ENCODE data around the gene ACOT9.
"Not testable (repeated sequence)": the region's sequence is repeated elsewhere in the genome, so short reads cannot be mapped to it uniquely, and the experiment has no call there.

Gene ACOT9

GRCh38 chrX:23783589-23784469 lies 40.8 kb upstream of the ACOT9 start:
- Histone ChIP-seq H3K36me3 (ENCODE audit: control insufficient read depth in 1 of 2, insufficient read depth in 2 of 2, low read length in 2 of 2) (peaks cover 7 to 17% of the 10 kb centered on the region in 2 donors), H3K4me1 (ENCODE audit: control insufficient read depth in 1 of 2, insufficient read depth in 2 of 2, low read length in 2 of 2) (peaks cover 0 to 7% of the 10 kb centered on the region in 2 donors), H3K27me3 (ENCODE audit: low read depth, low read length) (no peaks in the 10 kb centered on the region), H3K9me3 (ENCODE audit: control insufficient read depth in 1 of 2, low read length in 2 of 2) (no peaks in the 10 kb centered on the region), H3K4me3 (ENCODE audit: low read depth in 1 of 2, low read length in 2 of 2) (peak overlapping the region; percentile 74 to 92), H3K27ac (ENCODE audit: low read length) (peak overlapping the region; percentile 99)

GRCh38 chrX:23782863-23783588 lies 40.0 kb upstream of the ACOT9 start, which contains the start of gene SAT1:
Gene SAT1, plus strand, starts transcription at chrX:23783173. Its CDS starts 179 bp downstream, at chrX:23783352.
- Histone ChIP-seq H3K4me1 (ENCODE audit: control insufficient read depth in 1 of 2, insufficient read depth in 2 of 2, low read length in 2 of 2) (peaks cover 0 to 7% of the 10 kb centered on the region in 2 donors), H3K9me3 (ENCODE audit: control insufficient read depth in 1 of 2, low read length in 2 of 2) (no peaks in the 10 kb centered on the region), H3K4me3 (ENCODE audit: low read depth in 1 of 2, low read length in 2 of 2) (peak within 1 kb of the TSS; percentile 74 to 92), H3K36me3 (ENCODE audit: control insufficient read depth in 1 of 2, insufficient read depth in 2 of 2, low read length in 2 of 2) (peaks cover 7 to 17% of the 10 kb centered on the region in 2 donors), H3K27me3 (ENCODE audit: low read depth, low read length) (no peaks in the 10 kb centered on the region), H3K27ac (ENCODE audit: low read length) (peak within 1 kb of the TSS; percentile 99)

GRCh38 chrX:23782455-23782854 lies 39.4 kb upstream of the ACOT9 start:
- Histone ChIP-seq H3K27me3 (ENCODE audit: low read depth, low read length) (no peaks in the 10 kb centered on the region), H3K27ac (ENCODE audit: low read length) (peak overlapping the region; percentile 33), H3K4me3 (ENCODE audit: low read depth in 1 of 2, low read length in 2 of 2) (peak overlapping the region in 1 of 2 donors; percentile 18), H3K36me3 (ENCODE audit: control insufficient read depth in 1 of 2, insufficient read depth in 2 of 2, low read length in 2 of 2) (peaks cover 7 to 17% of the 10 kb centered on the region in 2 donors), H3K4me1 (ENCODE audit: control insufficient read depth in 1 of 2, insufficient read depth in 2 of 2, low read length in 2 of 2) (peaks cover 0 to 7% of the 10 kb centered on the region in 2 donors), H3K9me3 (ENCODE audit: control insufficient read depth in 1 of 2, low read length in 2 of 2) (no peaks in the 10 kb centered on the region)

GRCh38 chrX:23779025-23779424 lies 35.9 kb upstream of the ACOT9 start:
- no peaks in the 10 kb centered on the region for H3K27me3 ChIP-seq (ENCODE audit: low read depth, low read length)

GRCh38 chrX:23776363-23776762 lies 33.3 kb upstream of the ACOT9 start:
- Histone ChIP-seq H3K9me3 (ENCODE audit: control insufficient read depth in 1 of 2, low read length in 2 of 2) (no peaks in the 10 kb centered on the region), H3K36me3 (ENCODE audit: control insufficient read depth in 1 of 2, insufficient read depth in 2 of 2, low read length in 2 of 2) (no peaks in the 10 kb centered on the region), H3K27me3 (ENCODE audit: low read depth, low read length) (no peaks in the 10 kb centered on the region), H3K27ac (ENCODE audit: low read length) (no peak overlapping the region), H3K4me1 (ENCODE audit: control insufficient read depth in 1 of 2, insufficient read depth in 2 of 2, low read length in 2 of 2) (no peaks in the 10 kb centered on the region), H3K4me3 (ENCODE audit: low read depth in 1 of 2, low read length in 2 of 2) (no peak overlapping the region)

More at GRCh38 chrX:23779025-23779424, 35.9 kb upstream of the ACOT9 start:
- no peak overlapping the region for H3K27ac ChIP-seq (ENCODE audit: low read length)
- no peaks in the 10 kb centered on the region for H3K4me1 ChIP-seq (ENCODE audit: control insufficient read depth in 1 of 2, insufficient read depth in 2 of 2, low read length in 2 of 2)
- H3K36me3 ChIP-seq (ENCODE audit: control insufficient read depth in 1 of 2, insufficient read depth in 2 of 2, low read length in 2 of 2) = no peaks in the 10 kb centered on the region
- H3K9me3 ChIP-seq (ENCODE audit: control insufficient read depth in 1 of 2, low read length in 2 of 2) = no peaks in the 10 kb centered on the region
- H3K4me3 ChIP-seq (ENCODE audit: low read depth in 1 of 2, low read length in 2 of 2) = no peak overlapping the region

GRCh38 chrX:23773601-23774175 lies 30.6 kb upstream of the ACOT9 start:
- no peak overlapping the region for H3K4me3 ChIP-seq (ENCODE audit: low read depth in 1 of 2, low read length in 2 of 2)
- no peaks in the 10 kb centered on the region for H3K27me3 ChIP-seq (ENCODE audit: low read depth, low read length)
- peak overlapping the region; percentile 31 for H3K27ac ChIP-seq (ENCODE audit: low read length)
- H3K36me3 ChIP-seq (ENCODE audit: control insufficient read depth in 1 of 2, insufficient read depth in 2 of 2, low read length in 2 of 2) = no peaks in the 10 kb centered on the region
- H3K4me1 ChIP-seq (ENCODE audit: control insufficient read depth in 1 of 2, insufficient read depth in 2 of 2, low read length in 2 of 2) = no peaks in the 10 kb centered on the region
- H3K9me3 ChIP-seq (ENCODE audit: control insufficient read depth in 1 of 2, low read length in 2 of 2) = no peaks in the 10 kb centered on the region

- not testable (repeated sequence) for H3K36me3 ChIP-seq (ENCODE audit: control insufficient read depth in 1 of 2, insufficient read depth in 2 of 2, low read length in 2 of 2); H3K27ac ChIP-seq (ENCODE audit: low read length); H3K9me3 ChIP-seq (ENCODE audit: control insufficient read depth in 1 of 2, low read length in 2 of 2); H3K4me1 ChIP-seq (ENCODE audit: control insufficient read depth in 1 of 2, insufficient read depth in 2 of 2, low read length in 2 of 2); H3K4me3 ChIP-seq (ENCODE audit: low read depth in 1 of 2, low read length in 2 of 2); H3K27me3 ChIP-seq (ENCODE audit: low read depth, low read length)
Measured at GRCh38 chrX:23771086-23771485, 28.0 kb upstream of the ACOT9 start.

GRCh38 chrX:23770142-23770541 lies 27.1 kb upstream of the ACOT9 start:
- Histone ChIP-seq H3K36me3 (ENCODE audit: control insufficient read depth in 1 of 2, insufficient read depth in 2 of 2, low read length in 2 of 2) (no peaks in the 10 kb centered on the region), H3K27me3 (ENCODE audit: low read depth, low read length) (no peaks in the 10 kb centered on the region), H3K27ac (ENCODE audit: low read length) (no peak overlapping the region), H3K4me1 (ENCODE audit: control insufficient read depth in 1 of 2, insufficient read depth in 2 of 2, low read length in 2 of 2) (no peaks in the 10 kb centered on the region), H3K4me3 (ENCODE audit: low read depth in 1 of 2, low read length in 2 of 2) (no peak overlapping the region), H3K9me3 (ENCODE audit: control insufficient read depth in 1 of 2, low read length in 2 of 2) (no peaks in the 10 kb centered on the region)

GRCh38 chrX:23766650-23767551 lies 23.8 kb upstream of the ACOT9 start:
- Histone ChIP-seq H3K36me3 (ENCODE audit: control insufficient read depth in 1 of 2, insufficient read depth in 2 of 2, low read length in 2 of 2) (no peaks in the 10 kb centered on the region), H3K9me3 (ENCODE audit: control insufficient read depth in 1 of 2, low read length in 2 of 2) (no peaks in the 10 kb centered on the region), H3K27ac (ENCODE audit: low read length) (no peak overlapping the region), H3K4me1 (ENCODE audit: control insufficient read depth in 1 of 2, insufficient read depth in 2 of 2, low read length in 2 of 2) (no peaks in the 10 kb centered on the region), H3K27me3 (ENCODE audit: low read depth, low read length) (no peaks in the 10 kb centered on the region), H3K4me3 (ENCODE audit: low read depth in 1 of 2, low read length in 2 of 2) (peak overlapping the region in 1 of 2 donors; percentile 63)

GRCh38 chrX:23765868-23766267 lies 22.8 kb upstream of the ACOT9 start:
- Histone ChIP-seq H3K36me3 (ENCODE audit: control insufficient read depth in 1 of 2, insufficient read depth in 2 of 2, low read length in 2 of 2) (no peaks in the 10 kb centered on the region), H3K4me3 (ENCODE audit: low read depth in 1 of 2, low read length in 2 of 2) (no peak overlapping the region), H3K4me1 (ENCODE audit: control insufficient read depth in 1 of 2, insufficient read depth in 2 of 2, low read length in 2 of 2) (no peaks in the 10 kb centered on the region), H3K27ac (ENCODE audit: low read length) (no peak overlapping the region), H3K9me3 (ENCODE audit: control insufficient read depth in 1 of 2, low read length in 2 of 2) (no peaks in the 10 kb centered on the region), H3K27me3 (ENCODE audit: low read depth, low read length) (no peaks in the 10 kb centered on the region)

Measured in muscle layer of duodenum (tissue), 2 donors.